GM12878 (cell line): Measurements from ENCODE around the gene SOCS1. TPM values are rescaled to one million over a fixed set of nuclear protein-coding genes. Genes with fewer than 3 reads are reported as not detected.

ENCODE experiments used
- CREM ChIP-seq: IDR thresholded peaks from 2 replicates; pipeline ENCODE4 v1.6.1; 2014; ENCODE audit warnings: antibody characterized with exemption, low read depth
- MLLT1 ChIP-seq: fragments of 450-650 bp; IDR thresholded peaks from 2 replicates; pipeline ENCODE4 v1.6.1; 2016; ENCODE audit warnings: mild to moderate bottlenecking
- MTA2 ChIP-seq: fragments of 450-650 bp; IDR thresholded peaks from 2 replicates; pipeline ENCODE4 v1.6.1; 2016; ENCODE audit warnings: low read depth, mild to moderate bottlenecking, moderate library complexity
- NBN ChIP-seq: fragments of 450-650 bp; IDR thresholded peaks from 2 replicates; pipeline ENCODE4 v1.6.1; 2016
- NR2F1 ChIP-seq: fragments of 450-650 bp; conservative IDR thresholded peaks from 2 replicates; pipeline ENCODE4 v1.6.1; 2017; ENCODE audit warnings: mild to moderate bottlenecking
- PRDM15 ChIP-seq: fragments of 450-650 bp; formaldehyde crosslinking; IDR thresholded peaks from 2 replicates; pipeline ENCODE4 v1.4.0; 2020; ENCODE audit warnings: mild to moderate bottlenecking, moderate library complexity
- RB1 ChIP-seq: fragments of 450-650 bp; formaldehyde crosslinking; IDR thresholded peaks from 2 replicates; pipeline ENCODE4 v1.6.1; 2017; ENCODE audit warnings: mild to moderate bottlenecking, borderline replicate concordance
- SMAD5 ChIP-seq: IDR thresholded peaks from 2 replicates; pipeline ENCODE4 v1.6.1; 2016; ENCODE audit warnings: antibody characterized with exemption, low read depth
- SP1 ChIP-seq: IDR thresholded peaks from one replicate; pipeline ENCODE4 v1.6.1; 2011; ENCODE audit warnings: low read depth, low read length
- SRF ChIP-seq, 2 experiments: IDR thresholded peaks; 2 replicates each; pipeline ENCODE4 v1.6.1; 2011; ENCODE audit warnings: low read depth in 2 of 2, low read length in 2 of 2, mild to moderate bottlenecking in 1 of 2, moderate library complexity in 1 of 2
- SUZ12 ChIP-seq: fragments of 200-600 bp; sonication (generic); IDR thresholded peaks from one replicate; pipeline ENCODE4 v1.6.1; 2018; ENCODE audit warnings: antibody characterized with exemption, mild to moderate bottlenecking; ENCODE audit not compliant: unreplicated experiment
- TBL1XR1 ChIP-seq: IDR thresholded peaks from 2 replicates; pipeline ENCODE4 v1.6.1; 2012; ENCODE audit warnings: low read depth, low read length, improper control_type of control experiment
- ZBTB33 ChIP-seq: fragments of 450-650 bp; IDR thresholded peaks from 2 replicates; pipeline ENCODE4 v1.6.1; 2017; ENCODE audit warnings: mild to moderate bottlenecking
- ZNF207 ChIP-seq: fragments of 450-650 bp; IDR thresholded peaks from 2 replicates; pipeline ENCODE4 v1.6.1; 2014; ENCODE audit warnings: antibody characterized with exemption, mild to moderate bottlenecking, borderline replicate concordance
- ZNF24 ChIP-seq: fragments of 450-650 bp; IDR thresholded peaks from 2 replicates; pipeline ENCODE4 v1.6.1; 2017; ENCODE audit warnings: antibody characterized with exemption, mild to moderate bottlenecking
- polyA plus RNA-seq, 11 experiments: library from polyadenylated mRNA; depleted of rRNA in 4 of 11; unstranded in 6 of 11; stranded (reverse) in 5 of 11; fragments of >200 nt; fragmentation: Nextera tagmentation in 4 of 11; fragmentation: Illumina TruSeq in 1 of 11; extraction: Ambion mirVana in 4 of 11; extraction: Trizol in 1 of 11; gene quantifications; 1 replicate in 1 of 11; 2 replicates in 10 of 11; pipeline versions ENCODE4 v1.2.1 to v1.2.3, GENCODE V29; 2011 to 2016; ENCODE audit warnings: inconsistent platforms in 2 of 11, missing spikeins in 2 of 11, low read depth in 1 of 11
- total RNA-seq, 4 experiments: library from RNA; depleted of rRNA in 3 of 4; stranded (reverse); fragments of >200 nt in 3 of 4; fragmentation: Illumina TruSeq in 1 of 4; extraction: Trizol in 1 of 4; gene quantifications; 2 replicates each; pipeline versions ENCODE4 v1.2.1 to v1.2.3, GENCODE V29; 2013 to 2021
- TF ChIP-seq, protein P1 (sequence below): IDR thresholded peaks from 2 replicates; pipeline ENCODE4 v1.6.1; 2012; ENCODE audit warnings: mild to moderate bottlenecking, low read depth, low read length
- TF ChIP-seq, protein P2 (sequence below): fragments of 450-650 bp; IDR thresholded peaks from 2 replicates; pipeline ENCODE4 v1.6.1; 2017; ENCODE audit warnings: borderline replicate concordance

SOCS1 gene
- total and polyA plus RNA-seq, 10 of the 15 experiments (the other 5 are each of a cell fraction or from before 2014, with no cell fraction given), result 0.42 to 39.8 (median 11.2) TPM

- TF ChIP-seq, protein P1, sequence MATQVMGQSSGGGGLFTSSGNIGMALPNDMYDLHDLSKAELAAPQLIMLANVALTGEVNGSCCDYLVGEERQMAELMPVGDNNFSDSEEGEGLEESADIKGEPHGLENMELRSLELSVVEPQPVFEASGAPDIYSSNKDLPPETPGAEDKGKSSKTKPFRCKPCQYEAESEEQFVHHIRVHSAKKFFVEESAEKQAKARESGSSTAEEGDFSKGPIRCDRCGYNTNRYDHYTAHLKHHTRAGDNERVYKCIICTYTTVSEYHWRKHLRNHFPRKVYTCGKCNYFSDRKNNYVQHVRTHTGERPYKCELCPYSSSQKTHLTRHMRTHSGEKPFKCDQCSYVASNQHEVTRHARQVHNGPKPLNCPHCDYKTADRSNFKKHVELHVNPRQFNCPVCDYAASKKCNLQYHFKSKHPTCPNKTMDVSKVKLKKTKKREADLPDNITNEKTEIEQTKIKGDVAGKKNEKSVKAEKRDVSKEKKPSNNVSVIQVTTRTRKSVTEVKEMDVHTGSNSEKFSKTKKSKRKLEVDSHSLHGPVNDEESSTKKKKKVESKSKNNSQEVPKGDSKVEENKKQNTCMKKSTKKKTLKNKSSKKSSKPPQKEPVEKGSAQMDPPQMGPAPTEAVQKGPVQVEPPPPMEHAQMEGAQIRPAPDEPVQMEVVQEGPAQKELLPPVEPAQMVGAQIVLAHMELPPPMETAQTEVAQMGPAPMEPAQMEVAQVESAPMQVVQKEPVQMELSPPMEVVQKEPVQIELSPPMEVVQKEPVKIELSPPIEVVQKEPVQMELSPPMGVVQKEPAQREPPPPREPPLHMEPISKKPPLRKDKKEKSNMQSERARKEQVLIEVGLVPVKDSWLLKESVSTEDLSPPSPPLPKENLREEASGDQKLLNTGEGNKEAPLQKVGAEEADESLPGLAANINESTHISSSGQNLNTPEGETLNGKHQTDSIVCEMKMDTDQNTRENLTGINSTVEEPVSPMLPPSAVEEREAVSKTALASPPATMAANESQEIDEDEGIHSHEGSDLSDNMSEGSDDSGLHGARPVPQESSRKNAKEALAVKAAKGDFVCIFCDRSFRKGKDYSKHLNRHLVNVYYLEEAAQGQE, result no peak
- TF ChIP-seq SMAD5 (no peak), MTA2 (peak; percentile 68; the same call in 1 of the 2 replicates), NR2F1 (peak; percentile 50; the same call in 1 of the 2 replicates), ZNF24 (no peak), ZBTB33 (no peak), ZNF207 (no peak), NBN (peak; percentile 47; the same call in 1 of the 2 replicates), TBL1XR1 (peak; percentile 25; the same call in 1 of the 2 replicates), PRDM15 (CRISPR knock-in tag) (0 out of 2 replicates have a peak, but pooled peaks have one; percentile 57), SP1 (no peak), SUZ12 (no peak), CREM (peak; percentile 37; the same call in 1 of the 2 replicates), SRF (IDR thresholded peaks at IDR 0.05; ENCODE audit: low read depth in 2 of 2, low read length in 2 of 2) (no peak), RB1 (no peak), MLLT1 (0 out of 2 replicates have a peak, but pooled peaks have one; percentile 29)
- TF ChIP-seq, protein P2, sequence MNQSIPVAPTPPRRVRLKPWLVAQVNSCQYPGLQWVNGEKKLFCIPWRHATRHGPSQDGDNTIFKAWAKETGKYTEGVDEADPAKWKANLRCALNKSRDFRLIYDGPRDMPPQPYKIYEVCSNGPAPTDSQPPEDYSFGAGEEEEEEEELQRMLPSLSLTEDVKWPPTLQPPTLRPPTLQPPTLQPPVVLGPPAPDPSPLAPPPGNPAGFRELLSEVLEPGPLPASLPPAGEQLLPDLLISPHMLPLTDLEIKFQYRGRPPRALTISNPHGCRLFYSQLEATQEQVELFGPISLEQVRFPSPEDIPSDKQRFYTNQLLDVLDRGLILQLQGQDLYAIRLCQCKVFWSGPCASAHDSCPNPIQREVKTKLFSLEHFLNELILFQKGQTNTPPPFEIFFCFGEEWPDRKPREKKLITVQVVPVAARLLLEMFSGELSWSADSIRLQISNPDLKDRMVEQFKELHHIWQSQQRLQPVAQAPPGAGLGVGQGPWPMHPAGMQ, result no peak
Measured at GRCh38 chr16:11232852-11233726, 22.9 kb downstream of the SOCS1 start (continued).
